Measurements from ENCODE around the gene FOXP1. TPM values are rescaled to one million over a fixed set of nuclear protein-coding genes. Genes with fewer than 3 reads are reported as not detected.

The FOXP1 gene
- total RNA-seq, 1 experiment from 2014 or later = 75.3 TPM

DNA sequence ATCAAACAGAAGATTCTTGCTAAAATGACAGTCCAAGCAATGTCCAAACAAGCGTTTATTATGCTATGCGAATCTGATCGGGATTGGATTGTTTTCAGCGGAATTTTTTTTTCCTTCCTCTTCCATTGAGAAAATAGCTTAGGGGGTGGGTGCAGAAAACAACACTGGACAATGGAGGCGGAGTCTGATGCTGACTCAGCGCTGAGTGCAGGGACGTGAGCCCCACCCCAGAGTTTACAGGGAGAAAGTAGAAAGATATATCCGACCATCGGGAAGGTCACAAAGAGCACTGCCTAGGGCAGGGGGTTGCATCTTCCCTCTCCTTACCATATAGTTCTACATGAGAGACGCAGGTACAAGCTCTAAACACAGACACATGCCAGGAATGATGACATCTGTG is 117.0 kb downstream of the FOXP1 start:
- no peak overlapping the region for H2BK120ac ChIP-seq (ENCODE audit: low read depth, low read length, poor library complexity, severe bottlenecking)
- no peak overlapping the region for H2BK5ac ChIP-seq (ENCODE audit: insufficient read length, low read length)
- peaks cover 40 to 41% of the 10 kb centered on the region in 2 experiments for H3K4me1 Mint-ChIP-seq
- no peaks in the 10 kb centered on the region for H4K20me1 ChIP-seq (ENCODE audit: control insufficient read depth, insufficient read depth, insufficient read length)
- no peaks in the 10 kb centered on the region for H3K9me3 ChIP-seq (ENCODE audit: control insufficient read depth, low read depth, low read length)
- no peak overlapping the region for H3K27ac ChIP-seq (ENCODE audit: insufficient read length, low read depth, low read length)
- H4K5ac ChIP-seq (ENCODE audit: insufficient read length, low read depth, low read length) = no peak overlapping the region
- H4K8ac ChIP-seq (replicated peaks; ENCODE audit: insufficient read length, low read depth, low read length) = no peak overlapping the region
- H3K4me2 ChIP-seq (ENCODE audit: insufficient read depth, insufficient read length, low read length) = no peak overlapping the region
- no peak overlapping the region for H2BK20ac ChIP-seq (ENCODE audit: low read depth, low read length, poor library complexity, severe bottlenecking)
- H3K27ac Mint-ChIP-seq = peak overlapping the region in 1 of 3 experiments; percentile 62; a peak in 1 of 7 replicates
- H3K79me2 ChIP-seq (ENCODE audit: insufficient read depth, low read length) = no peaks in the 10 kb centered on the region
- H3K27me3 Mint-ChIP-seq (ENCODE audit: low read depth) = no peaks in the 10 kb centered on the region
- H3T11ph ChIP-seq (ENCODE audit: low read length) = no peak overlapping the region
- H3K27me3 ChIP-seq (ENCODE audit: insufficient read depth, low read length) = no peaks in the 10 kb centered on the region
- no peak overlapping the region for H3K56ac ChIP-seq (ENCODE audit: insufficient read length, low read depth, low read length)
- no CpG with 5 or more reads among the region's 10 CpGs for WGBS (ENCODE audit: extremely low coverage, insufficient read length, low lambda C conversion rate)
- H2BK15ac ChIP-seq (ENCODE audit: low read depth, low read length) = no peak overlapping the region
- peaks cover 8% of the 10 kb centered on the region for H3K4me1 ChIP-seq (ENCODE audit: insufficient read depth, low read length)
- DNase-seq = no peak
- H2AK5ac ChIP-seq (ENCODE audit: insufficient read length, low read length) = no peak overlapping the region
- H4K91ac ChIP-seq (ENCODE audit: insufficient read length, low read depth, low read length) = no peak overlapping the region
- no peaks in the 10 kb centered on the region for H3K79me1 ChIP-seq (ENCODE audit: insufficient read depth, low read depth, low read length, poor library complexity, severe bottlenecking)
- TF ChIP-seq, protein P1, sequence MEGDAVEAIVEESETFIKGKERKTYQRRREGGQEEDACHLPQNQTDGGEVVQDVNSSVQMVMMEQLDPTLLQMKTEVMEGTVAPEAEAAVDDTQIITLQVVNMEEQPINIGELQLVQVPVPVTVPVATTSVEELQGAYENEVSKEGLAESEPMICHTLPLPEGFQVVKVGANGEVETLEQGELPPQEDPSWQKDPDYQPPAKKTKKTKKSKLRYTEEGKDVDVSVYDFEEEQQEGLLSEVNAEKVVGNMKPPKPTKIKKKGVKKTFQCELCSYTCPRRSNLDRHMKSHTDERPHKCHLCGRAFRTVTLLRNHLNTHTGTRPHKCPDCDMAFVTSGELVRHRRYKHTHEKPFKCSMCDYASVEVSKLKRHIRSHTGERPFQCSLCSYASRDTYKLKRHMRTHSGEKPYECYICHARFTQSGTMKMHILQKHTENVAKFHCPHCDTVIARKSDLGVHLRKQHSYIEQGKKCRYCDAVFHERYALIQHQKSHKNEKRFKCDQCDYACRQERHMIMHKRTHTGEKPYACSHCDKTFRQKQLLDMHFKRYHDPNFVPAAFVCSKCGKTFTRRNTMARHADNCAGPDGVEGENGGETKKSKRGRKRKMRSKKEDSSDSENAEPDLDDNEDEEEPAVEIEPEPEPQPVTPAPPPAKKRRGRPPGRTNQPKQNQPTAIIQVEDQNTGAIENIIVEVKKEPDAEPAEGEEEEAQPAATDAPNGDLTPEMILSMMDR (conservative IDR thresholded peaks at IDR 0.05) = no peak
- no peak overlapping the region for H3K14ac ChIP-seq (ENCODE audit: insufficient read depth, low read length)
- H3K23me2 ChIP-seq (ENCODE audit: insufficient read length, low read depth, low read length, poor library complexity, severe bottlenecking) = no peaks in the 10 kb centered on the region
- H3K18ac ChIP-seq (ENCODE audit: insufficient read length, low read depth, low read length) = no peak overlapping the region
- no peaks in the 10 kb centered on the region for H3K9me3 Mint-ChIP-seq
- H3K4me3 Mint-ChIP-seq = no peak overlapping the region
- H3K4ac ChIP-seq (ENCODE audit: low read depth, low read length) = no peak overlapping the region
- H3K9ac ChIP-seq (ENCODE audit: extremely low read depth, insufficient read length, low read length) = no peak overlapping the region
- no peaks in the 10 kb centered on the region; a peak in 1 of 7 replicates for H3K36me3 Mint-ChIP-seq (ENCODE audit: insufficient read depth in 1 of 3, low read depth in 3 of 3)
- H3K23ac ChIP-seq (ENCODE audit: insufficient read length, low read depth, low read length) = no peak overlapping the region
- no peak overlapping the region for H2BK12ac ChIP-seq (ENCODE audit: insufficient read length, low read depth, low read length)
- no peak overlapping the region for H2AFZ ChIP-seq (ENCODE audit: low read length)

All from H9 (cell line).